IMR-90 (cell line): ENCODE measurements around the gene NF1.

Experiments
- CTCF ChIP-seq: conservative IDR thresholded peaks from 2 replicates; pipeline ENCODE4 v1.5.1; 2012; ENCODE audit warnings: mild to moderate bottlenecking, low read depth, low read length, improper control_type of control experiment
- POLR2A ChIP-seq: IDR thresholded peaks from 2 replicates; pipeline ENCODE4 v1.6.1; 2012; ENCODE audit warnings: mild to moderate bottlenecking, low read depth, low read length

DNA sequence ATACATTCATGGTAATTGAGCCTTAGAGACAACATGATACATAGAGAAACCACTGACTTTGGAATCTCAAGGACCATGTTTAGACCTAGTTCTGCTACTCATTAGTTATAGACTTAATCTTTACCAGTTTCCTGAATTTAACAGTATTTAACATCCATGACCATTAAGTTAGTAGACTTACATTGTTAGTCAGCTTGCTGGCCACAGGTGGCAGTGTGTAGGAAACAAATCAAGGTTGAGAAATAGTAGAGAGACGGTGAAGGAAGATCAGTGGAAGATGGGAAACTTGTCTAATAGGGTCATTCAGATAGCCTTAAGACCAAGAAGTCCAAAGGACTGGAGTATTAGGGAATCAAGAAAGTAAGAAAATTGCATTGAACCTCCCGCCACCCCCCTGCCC lies 171.3 kb downstream of the NF1 start:
- TF ChIP-seq POLR2A (no peak), CTCF (no peak)
